Activated T-cell treated with anti-CD3 and anti-CD28 coated beads for 24 hours (primary cell): Measurements from ENCODE around the gene LRCOL1.
"Not testable (repeated sequence)": the region's sequence is repeated elsewhere in the genome, so short reads cannot be mapped to it uniquely, and the experiment has no call there.

Experiments
- DNase-seq: peaks from one replicate; pipeline ENCODE4 v3.0.0-alpha.2; 2020; ENCODE audit warnings: low read depth

LRCOL1 gene

DNA sequence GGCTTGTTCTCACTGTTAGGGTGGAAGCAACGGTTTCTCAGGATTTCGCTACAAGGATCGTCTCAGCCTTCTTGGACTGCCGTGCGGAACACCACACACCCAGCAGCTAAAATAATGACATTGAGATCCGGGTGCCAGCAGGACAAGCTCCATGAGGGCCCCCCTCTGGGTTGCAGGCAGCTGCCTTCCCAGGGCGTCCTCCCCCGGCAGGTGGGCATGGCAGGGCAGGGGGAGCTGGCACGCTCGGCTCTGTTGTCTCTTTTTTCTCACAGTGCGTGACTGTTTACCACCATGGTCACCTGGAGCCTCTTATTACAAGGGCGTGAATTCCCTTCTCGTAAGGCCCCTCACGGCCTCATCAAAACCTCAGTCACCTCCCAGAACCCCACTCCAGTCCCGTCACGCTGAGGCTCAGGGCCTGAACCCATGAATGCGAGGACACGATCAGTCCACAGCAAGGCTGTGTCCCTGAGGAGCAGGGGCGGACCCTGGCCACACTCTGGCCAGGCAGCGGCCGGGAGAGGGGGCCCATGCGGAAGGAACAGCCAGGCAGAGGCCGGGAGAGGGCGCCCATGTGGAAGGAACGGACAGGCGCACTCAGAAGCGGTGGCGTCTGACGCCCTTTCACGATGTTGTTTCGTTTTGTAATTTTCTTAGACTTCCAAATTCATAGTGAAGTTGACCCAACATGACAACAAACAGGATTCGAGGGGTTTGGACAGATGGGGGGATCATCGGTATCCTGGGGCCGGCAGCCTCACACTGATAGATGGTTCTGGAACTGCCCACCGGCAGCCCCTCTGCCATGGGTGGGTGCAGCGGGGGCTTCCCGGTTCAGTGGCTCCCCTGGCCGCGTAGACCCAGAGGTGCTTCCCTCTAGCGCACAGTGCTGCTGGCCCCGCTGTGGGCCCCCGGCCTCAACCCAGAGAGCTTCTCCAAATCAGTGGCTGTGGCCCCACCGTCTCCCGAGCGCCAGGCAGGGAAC, 10.0 kb downstream of the LRCOL1 start:
- no peak for DNase-seq

DNA sequence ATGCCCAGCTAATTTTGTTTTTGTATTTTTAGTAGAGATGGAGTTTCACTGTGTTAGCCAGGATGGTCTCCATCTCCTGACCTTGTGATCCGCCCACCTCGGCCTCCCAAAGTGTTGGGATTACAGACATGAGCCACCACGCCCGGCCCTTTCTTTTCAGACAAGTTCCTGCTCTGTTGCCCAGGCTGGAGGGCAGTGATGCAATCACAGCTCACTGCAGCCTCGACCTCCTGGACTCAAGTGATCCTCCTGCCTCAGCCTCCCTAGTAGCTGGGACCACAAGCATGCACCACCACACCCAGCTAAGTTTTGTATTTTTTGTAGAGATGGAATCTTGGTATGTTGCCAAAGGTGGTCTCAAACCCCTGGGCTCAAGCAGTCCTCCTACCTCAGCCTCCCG, 10.9 kb downstream of the LRCOL1 start:
- not testable (repeated sequence) for DNase-seq

DNA sequence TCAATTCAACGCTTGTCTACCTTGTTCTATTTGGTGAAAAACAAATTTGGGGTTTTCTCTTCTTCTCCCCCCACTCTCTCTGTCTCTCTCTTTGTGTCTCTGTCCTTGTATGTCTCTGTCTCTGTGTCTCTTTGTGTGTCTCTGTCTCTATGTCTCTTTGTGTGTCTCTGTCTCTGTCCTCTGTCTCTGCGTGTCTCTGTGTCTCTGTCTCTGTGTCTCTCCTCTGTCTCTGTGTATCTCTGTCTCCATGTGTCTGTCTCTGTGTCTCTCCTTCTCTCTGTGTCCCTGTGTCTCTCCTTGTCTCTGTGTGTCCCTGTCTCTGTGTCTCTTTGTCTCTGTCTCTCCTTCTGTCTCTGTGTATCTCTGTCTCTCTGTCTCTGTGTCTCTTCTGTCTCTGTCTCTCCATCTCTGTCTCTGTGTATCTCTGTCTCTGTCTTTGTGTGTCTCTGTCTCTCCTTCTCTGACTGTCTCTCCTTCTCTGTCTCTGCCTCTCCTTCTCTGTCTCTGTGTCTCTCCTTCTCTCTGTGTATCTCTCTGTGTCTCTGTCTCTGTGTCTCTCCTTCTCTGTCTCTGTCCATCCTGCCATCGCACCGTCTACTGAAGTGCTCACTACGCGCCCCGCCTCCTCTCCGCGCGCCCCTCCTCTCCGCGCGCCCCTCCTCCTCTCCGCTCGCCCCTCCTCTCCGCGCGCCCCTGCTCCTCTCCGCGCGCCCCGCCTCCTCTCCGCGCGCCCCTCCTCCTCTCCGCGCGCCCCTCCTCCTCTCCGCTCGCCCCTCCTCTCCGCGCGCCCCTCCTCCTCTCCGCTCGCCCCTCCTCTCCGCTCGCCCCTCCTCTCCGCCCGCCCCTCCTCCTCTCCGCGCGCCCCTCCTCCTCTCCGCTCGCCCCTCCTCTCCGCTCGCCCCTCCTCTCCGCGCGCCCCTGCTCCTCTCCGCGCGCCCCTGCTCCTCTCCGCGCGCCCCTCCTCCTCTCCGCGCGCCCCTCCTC, 12.8 kb downstream of the LRCOL1 start:
- no peak for DNase-seq

DNA sequence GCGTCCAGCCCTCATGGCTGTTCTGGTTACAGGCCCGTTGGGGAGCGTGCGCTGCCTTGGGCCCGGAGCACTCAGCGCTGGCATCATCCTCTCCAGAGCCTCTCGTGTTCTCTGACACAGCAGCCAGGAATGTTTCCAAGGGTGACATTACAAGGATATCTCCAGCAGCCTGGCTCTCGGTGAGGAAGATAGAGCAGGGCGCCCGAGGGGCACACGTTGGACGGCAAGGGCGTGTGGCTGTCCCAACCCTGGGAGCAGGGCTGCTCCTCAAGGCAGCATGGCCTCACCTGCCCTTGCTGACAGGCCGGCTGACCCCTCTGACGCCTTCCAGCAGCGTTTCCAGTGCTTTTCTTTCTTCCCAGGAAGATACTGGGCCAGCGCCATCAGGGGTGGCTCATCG, 14.4 kb downstream of the LRCOL1 start:
- DNase-seq, result no peak

DNA sequence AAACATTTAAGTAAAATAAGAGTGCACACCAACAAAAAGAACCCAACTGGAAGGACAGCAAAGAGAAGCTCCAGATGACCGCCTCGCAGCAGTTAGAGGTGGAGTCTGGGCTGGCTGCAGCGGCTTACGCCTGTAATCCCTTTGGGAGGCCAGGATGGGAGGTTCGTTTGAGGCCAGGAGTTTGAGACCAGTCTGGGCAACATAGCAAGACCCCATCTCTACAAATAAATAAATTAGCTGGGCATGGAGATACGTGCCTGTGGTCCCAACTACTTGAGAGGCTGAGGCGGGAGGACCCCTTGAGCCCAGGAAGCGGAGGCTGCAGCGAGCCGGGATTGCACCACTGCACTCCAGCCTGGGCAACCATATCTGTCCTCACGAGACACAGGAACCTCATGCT, 15.2 kb downstream of the LRCOL1 start:
- DNase-seq, result no peak

DNA sequence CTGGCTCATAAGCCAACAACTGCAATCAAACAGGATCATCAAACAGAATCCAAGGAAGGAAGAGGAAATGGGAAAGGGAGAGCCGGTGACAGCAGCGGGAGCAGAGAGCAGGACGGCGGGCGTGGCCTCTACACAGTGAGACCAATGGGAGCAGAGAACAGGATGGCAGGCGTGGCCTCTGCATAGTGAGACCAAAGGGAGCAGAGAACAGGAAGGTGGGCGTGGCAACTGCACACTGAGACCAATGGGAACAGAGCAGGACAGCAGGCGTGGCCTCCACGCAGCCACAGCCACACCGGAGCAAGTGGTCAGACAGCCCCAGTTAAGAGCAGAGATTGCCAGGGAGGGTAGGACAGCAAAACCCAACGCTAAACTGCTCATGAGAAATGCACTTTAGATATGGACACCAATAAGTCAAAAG, 16.4 kb downstream of the LRCOL1 start:
- no peak for DNase-seq

DNA sequence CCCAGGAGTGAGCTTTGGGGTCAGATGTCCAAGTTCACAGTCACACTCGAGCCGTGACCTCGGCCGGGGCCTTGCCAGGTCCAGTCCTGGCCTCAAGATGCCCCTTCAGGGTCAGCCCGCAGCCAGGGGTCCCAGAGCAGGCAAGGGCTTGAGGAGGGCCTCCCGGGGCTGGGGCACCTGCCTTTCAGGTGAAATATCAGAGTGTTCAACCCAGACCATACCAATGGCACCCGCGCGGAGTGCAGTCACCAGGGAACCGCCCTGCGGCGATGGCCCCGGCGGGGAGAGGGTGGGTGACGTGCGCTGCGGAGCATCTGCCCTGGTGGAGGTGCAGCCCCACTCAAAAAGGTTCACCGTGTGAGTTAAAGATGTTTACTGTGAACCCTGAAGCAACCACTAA, 16.9 kb downstream of the LRCOL1 start:
- DNase-seq, result no peak

DNA sequence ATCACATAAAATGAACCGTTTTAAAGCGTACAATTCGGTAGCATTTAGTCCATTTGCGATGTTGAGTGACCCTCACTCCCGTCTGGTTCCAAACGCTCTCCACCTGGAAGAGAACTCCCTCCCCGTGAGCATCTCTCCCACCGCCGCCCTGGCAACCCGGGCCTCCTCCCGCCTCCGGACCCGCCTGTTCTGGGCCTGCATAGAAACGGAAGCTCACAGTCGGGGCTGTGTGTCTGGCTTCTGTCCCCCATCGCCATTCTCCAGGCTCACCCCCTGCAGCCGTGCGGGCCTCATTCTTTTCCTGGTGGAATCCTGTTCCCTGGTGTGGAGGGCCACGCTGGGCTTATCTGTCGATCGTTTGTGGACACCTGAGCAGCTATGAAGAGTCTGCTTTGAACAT, 17.3 kb downstream of the LRCOL1 start:
- no peak for DNase-seq

DNA sequence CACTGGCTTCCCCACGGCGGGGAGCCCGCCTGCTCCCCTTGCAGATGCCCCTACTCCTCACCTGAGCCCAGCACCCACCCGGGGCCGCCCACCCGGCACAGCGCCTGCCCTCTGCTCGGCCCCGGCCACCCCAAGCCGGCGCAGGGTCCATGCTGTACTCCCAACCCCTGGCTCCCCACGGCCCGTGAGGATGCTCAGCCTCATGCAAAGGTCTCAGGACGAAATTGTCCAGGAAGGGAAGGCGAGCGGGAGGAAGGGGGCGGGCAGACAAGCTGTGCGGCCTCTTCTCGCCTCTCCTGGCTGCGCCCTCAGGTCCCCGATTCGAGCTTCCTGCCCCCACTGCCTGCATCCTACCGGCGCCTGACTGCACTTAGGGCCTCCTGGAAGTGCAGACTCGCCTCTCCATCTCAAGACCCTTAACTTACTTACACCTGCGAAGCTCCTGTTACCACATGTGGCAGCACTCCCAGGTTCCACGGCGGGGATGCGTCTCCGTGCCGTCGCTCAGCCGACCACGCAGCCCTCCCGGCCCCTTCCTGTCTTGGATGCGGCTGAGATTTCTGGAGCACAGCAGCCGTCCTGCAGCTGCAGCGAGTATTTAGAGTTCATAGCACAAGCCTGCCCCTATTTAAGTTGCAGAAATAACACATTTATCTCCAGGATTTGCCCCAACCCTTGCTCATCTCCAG, 18.0 kb downstream of the LRCOL1 start:
- no peak for DNase-seq

DNA sequence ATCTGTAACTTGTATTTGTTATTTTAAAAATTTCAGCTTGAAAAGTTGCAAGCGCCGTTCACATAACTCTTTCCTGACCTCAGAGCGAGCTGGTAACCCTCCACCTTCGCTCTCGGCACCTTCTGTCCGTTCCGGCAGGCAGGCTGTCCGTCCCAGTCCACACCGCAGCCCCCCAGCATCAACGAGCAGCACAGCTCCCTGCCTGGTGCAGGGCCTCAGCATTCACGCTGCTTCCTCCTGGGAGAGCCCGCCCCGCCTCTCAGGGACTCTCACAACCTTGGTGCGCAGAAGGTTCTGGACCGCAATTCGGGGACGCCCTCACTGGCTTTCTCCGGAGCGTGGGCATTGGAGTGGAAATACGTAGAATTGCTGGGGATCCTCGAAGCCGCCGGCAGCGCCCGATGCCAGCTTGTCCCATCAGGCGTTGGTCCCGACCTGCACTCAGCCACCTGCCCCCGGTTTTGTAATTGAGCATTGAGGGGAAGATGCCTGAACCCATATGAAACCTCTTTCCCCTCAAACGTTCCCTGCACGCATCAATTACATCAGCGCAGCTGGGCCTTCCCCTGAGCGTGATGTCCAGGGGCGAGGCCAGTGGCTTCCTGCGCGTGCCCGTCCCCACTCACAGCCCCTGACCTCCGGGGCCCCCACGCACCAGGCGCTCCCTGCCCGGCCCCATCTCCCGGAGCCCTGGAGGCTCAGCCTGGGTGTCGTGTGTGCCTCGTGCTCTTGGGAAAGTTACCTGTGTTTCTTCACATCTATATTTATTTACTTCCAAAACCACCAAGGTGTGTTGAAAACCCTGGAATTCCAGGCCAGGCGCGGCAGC, 19.1 kb downstream of the LRCOL1 start:
- DNase-seq, result no peak

DNA sequence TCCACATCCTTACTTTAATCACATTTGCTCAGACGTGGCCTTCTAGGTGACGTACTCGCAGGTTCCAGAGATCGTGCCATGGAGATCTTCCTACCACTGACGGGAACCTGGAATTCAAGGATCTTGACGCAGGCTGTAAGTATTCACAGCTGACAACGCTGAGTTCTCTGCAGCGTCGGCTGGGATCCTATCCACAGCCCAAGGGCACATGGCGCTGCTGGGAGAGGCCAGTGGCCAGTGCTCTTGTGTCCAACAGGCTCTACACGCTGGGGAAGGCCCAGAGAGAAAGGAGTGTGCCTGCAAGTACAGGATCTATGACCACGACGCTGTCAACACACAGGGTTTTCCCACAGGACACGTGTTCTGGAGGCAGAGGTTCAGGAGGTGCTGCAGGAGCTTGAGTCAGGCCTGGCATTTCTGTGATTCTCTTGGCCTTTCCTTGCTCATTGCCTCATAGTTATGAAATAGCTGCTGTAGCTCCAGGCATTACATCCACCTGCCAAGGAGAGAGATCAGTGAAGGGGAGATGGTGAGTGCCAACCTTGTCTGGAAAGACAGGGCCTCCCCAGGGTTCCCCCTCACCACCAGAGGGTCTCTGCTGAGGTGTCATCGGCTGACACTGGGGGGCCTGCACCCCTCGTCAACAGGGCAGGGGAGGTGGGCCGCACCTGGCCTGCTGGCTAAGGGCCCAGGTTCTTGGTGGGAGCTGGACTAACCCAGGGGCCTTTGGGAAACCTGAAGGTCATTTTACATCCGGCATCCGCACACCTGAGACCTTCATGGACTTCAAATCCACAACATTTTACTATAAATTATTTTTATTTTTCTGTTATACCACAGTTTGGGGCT, 21.3 kb downstream of the LRCOL1 start:
- no peak for DNase-seq

DNA sequence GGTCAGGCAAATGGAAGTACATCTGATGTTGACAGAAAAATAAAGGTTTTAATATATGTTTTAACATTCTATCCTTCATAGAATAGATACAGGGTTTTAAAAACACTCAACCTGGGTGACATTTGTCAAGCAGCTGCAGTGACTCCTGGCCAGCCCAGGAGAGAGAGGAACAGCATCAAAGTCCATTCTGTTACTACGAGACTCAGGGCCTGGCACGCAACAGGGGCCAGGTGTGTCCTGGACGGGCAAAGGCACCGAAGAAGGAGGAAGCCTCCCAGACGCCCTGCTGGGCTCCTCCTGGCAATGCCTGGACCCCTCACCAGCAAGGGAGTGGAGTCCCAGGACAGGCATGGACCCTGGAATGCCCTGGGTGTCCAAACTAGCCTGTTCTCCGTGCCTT, 22.1 kb downstream of the LRCOL1 start:
- no peak for DNase-seq

DNA sequence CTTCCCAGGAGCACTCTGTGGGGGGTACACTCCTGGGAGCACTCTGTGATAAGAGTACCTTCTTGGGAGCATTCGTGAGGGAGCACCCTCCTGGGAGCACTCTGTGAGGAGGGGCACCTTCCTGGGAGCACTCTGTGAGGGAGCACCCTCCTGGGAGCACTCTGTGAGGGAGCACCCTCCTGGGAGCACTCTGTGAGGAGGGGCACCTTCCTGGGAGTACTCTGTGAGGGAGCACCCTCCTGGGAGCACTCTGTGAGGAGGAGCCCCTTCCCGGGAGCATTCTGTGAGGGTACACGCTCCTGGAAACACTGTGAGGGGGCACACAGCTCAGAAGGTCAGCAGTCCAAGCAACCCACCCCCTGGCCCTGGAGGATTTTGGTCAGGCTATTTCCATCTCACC, 22.6 kb downstream of the LRCOL1 start:
- no peak for DNase-seq

DNA sequence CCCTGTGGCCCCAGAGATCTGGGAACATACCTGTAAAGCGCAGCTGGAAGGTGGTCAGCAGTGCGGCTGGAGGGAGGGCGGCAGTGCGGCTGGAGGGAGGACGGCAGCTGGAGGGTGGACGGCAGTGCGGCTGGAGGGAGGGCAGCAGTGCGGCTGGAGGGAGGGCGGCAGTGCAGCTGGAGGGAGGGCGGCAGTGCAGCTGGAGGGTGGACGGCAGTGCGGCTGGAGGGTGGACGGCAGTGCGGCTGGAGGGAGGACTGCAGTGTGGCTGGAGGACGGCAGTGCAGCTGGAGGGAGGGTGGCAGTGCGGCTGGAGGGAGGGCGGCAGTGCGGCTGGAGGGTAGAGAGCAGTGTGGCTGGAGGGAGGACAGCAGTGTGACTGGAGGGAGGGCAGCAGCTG, 23.5 kb downstream of the LRCOL1 start:
- DNase-seq, result no peak

DNA sequence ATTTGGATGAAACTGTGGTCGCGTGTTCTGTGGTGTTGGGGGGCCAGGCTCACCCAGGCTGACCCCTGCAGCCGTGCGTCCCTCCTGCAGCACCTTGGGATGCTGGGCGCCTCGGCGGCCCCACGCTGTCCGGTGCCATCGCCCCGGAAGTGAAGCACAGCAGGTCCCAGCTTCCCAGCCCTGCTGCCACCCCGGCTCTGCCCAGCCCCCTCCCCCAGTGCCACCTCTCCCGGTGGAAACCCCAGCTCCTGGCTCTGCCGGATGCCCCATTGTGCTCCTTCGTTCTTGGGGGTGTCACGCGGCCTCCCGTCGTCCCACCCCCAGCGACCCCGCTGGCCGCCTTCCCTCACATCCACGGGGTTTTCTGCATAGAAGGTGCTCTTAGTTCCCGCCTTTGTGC, 25.2 kb downstream of the LRCOL1 start:
- DNase-seq, result no peak

DNA sequence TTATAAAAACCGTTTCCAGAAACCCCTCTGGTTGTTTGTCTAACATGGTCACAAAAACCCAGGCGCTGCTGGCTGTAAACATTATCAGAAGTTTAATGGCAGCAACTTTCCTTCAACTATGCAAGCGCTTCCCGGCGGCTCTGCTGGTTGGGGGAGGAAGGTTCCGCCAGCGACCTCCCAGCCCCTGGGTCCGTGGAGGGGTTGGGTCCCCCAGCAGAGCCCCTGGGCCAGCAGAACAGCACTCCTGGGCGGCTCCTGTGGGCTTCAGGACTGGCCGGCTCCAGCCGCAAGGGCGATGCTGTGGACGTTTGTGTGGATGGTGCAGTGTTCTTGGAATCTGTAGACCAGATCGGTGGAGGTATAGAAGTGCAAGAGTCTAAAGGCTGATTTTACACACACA, 26.0 kb downstream of the LRCOL1 start:
- DNase-seq, result no peak

DNA sequence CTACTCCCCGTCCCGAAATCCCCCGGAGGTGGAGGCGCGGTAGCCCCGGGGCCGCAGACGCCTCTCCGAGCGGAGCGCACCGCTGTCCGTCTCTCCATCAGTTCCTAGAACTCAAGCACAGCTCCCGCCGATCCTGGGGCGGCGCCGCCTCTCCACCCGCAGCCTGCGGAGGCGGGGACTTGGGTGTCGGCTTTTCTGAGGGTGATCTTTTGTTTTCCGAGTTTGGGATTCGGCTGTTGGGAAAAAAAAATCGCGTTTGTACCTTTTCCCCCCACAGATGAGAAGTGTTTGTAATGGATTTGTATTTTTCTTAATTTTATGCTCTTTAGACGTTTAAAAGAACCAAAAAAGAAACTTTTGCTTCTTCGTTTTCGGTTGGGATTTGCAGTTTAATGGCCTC, 26.6 kb downstream of the LRCOL1 start:
- DNase-seq, result no peak

DNA sequence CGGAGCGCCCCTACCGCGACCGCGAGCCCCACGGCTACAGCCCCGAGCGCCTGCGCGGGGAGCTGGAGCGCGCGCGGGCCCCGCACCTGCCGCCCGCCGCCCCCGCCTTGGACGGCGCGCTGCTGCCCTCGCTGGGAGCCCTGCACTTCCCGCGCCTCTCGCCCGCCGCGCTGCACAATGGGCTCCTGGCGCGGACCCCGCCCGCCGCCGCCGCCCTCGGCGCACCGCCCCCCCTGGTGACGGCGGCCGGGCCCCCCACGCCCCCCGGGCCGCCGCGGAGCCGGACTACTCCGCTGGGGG, 27.0 kb downstream of the LRCOL1 start:
- DNase-seq, result no peak

DNA sequence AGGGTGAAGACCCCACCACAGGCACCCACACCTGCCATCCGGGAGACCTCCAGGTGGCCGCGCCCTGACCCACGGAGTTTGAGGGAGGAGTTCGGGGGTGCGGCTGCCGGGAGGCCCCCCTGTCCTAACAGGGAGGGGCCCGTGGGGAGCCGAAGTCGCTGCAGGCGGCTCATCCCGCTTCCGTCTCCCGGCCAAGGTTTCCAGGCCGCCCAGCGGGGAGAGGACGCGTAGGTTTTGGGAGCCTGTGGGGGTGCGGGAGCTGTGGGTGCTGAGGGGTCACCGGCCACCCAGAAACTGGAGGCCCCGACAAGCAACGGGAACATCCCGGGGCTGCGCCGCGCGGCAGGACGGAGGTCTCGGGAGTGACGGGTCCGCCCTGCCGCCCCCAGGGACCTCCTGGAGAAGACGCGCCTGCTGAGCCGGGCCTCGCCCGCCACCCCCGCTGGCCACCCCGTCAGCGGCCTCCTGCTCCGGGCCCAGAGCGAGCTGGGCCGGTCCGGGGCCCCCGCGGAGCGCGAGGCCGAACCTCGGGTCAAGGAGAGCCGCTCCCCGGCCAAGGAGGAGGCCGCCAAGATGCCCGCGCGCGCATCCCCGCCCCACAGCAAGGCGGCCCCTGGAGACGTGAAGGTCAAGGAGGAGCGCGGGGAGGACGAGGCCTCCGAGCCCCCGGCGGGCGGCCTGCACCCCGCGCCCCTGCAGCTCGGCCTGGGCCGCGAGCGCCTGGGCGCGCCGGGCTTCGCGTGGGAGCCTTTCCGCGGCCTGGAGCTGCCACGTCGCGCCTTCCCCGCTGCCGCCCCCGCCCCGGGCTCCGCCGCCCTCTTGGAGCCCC, 27.6 kb downstream of the LRCOL1 start:
- DNase-seq, result no peak

DNA sequence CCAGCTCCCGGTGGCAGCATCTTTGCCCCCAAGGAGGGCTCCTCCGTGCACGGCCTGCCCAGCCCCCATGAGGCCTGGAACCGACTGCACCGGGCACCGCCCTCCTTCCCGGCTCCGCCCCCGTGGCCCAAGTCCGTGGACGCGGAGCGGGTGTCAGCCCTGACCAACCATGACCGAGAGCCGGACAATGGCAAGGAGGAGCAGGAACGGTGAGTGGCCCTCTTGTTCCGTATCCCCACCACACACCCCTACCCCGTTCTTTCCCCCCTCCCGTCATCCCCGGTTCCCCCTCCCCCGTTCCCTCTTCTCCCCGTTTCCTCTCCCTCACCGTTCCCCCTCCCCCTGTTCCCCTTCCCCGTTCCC, 28.3 kb downstream of the LRCOL1 start:
- no peak for DNase-seq
